HepG2 (cell line): Measurements from ENCODE around the gene TCEANC.

Source experiments
- FOXK2 ChIP-seq: fragments of 450-650 bp; IDR thresholded peaks from 2 replicates; pipeline ENCODE4 v1.6.1; 2016
- KLF9 ChIP-seq: IDR thresholded peaks from 2 replicates; pipeline ENCODE4 v1.6.1; 2016; ENCODE audit warnings: low read depth

GRCh38 chrX:13605611-13606010 lies 47.3 kb upstream of the TCEANC start:
- TF ChIP-seq KLF9 (CRISPR knock-in tag) (no peak), FOXK2 (no peak)
